GM10266 (cell line): ENCODE measurements around the gene PTPRG.

ENCODE experiments used
- DNase-seq: peaks from one replicate; pipeline ENCODE4 v3.0.0; 2012; ENCODE audit errors: extremely low spot score
- CTCF ChIP-seq: IDR thresholded peaks from 2 replicates; pipeline ENCODE4 v1.5.1; 2012; ENCODE audit warnings: mild to moderate bottlenecking, low read depth; ENCODE audit not compliant: control insufficient read depth, insufficient read depth; ENCODE audit errors: missing control alignments

PTPRG gene

GRCh38 chr3:61774279-61774890 is 213.0 kb downstream of the PTPRG start:
- TF ChIP-seq CTCF, result no peak
- DNase-seq, result no peak

- no peak for TF ChIP-seq CTCF
- DNase-seq, result no peak
Observed at GRCh38 chr3:61776390-61776789, 215.0 kb downstream of the PTPRG start.

- TF ChIP-seq CTCF, result no peak
- no peak for DNase-seq
Observed at GRCh38 chr3:61777483-61777882, 216.1 kb downstream of the PTPRG start.

GRCh38 chr3:61778095-61778494 is 216.7 kb downstream of the PTPRG start:
- no peak for TF ChIP-seq CTCF
- no peak for DNase-seq

GRCh38 chr3:61780016-61780415 is 218.6 kb downstream of the PTPRG start:
- DNase-seq, result no peak
- no peak for TF ChIP-seq CTCF

GRCh38 chr3:61780455-61781228 is 219.3 kb downstream of the PTPRG start:
- no peak for DNase-seq
- no peak for TF ChIP-seq CTCF
